ENCODE measurements around the gene PRKCA. TPM values are rescaled to one million over a fixed set of nuclear protein-coding genes. Genes with fewer than 3 reads are reported as not detected.

PRKCA gene
- total and polyA plus RNA-seq, 9 of the 15 experiments (the other 6 are each of a cell fraction or from before 2014, with no cell fraction given) = 3.2 to 33.0 (median 17.8) TPM

GRCh38 chr17:66542129-66542966 is 239.9 kb downstream of the PRKCA start:
- CTCF ChIA-PET (ENCODE audit: low intra/inter-chr PET ratio) = no interaction called here
- BruUV-seq (replicated peaks) = no TSS peak
- in situ Hi-C loops (cut with MboI) (no loop called here), intact Hi-C loops (cut with micrococcal nuclease) (no loop called here)
- Histone ChIP-seq H3K36me3 (ENCODE audit: control insufficient read depth, insufficient read depth, low read length) (no peaks in the 10 kb centered on the region), H2AFZ (ENCODE audit: low read depth, low read length) (no peak overlapping the region), H3K27ac (ENCODE audit: extremely low read depth, low read depth, low read length) (no peak overlapping the region), H3K4me3 (no peak overlapping the region), H3K4me1 (replicated peaks in 1 of 2; ENCODE audit: control insufficient read depth in 2 of 2, insufficient read depth in 2 of 2, low read length in 2 of 2) (peaks cover 4 to 20% of the 10 kb centered on the region in 2 experiments), H3K9me1 (ENCODE audit: control insufficient read depth, insufficient read depth, low read length) (no peaks in the 10 kb centered on the region), H4K20me1 (replicated peaks; ENCODE audit: control insufficient read depth, insufficient read depth, low read length) (peaks cover 35% of the 10 kb centered on the region; the same call in 1 of the 2 replicates), H3K27me3 (ENCODE audit: control insufficient read depth in 2 of 2, insufficient read depth in 2 of 2, low read length in 2 of 2) (no peaks in the 10 kb centered on the region), H3K79me2 (ENCODE audit: control insufficient read depth, insufficient read depth, low read length) (peaks cover 7% of the 10 kb centered on the region; the same call in 1 of the 3 replicates), H3K9me3 (replicated peaks; ENCODE audit: control insufficient read depth, insufficient read depth, low read depth, low read length) (no peaks in the 10 kb centered on the region), H3K4me2 (ENCODE audit: insufficient read depth, low read length) (no peak overlapping the region), H3K9ac (ENCODE audit: insufficient read depth in 1 of 2, low read depth in 2 of 2, low read length in 2 of 2) (no peak overlapping the region)
- ATAC-seq = peak; percentile 71
- peak in 2 of 4 experiments; percentile 17 to 18 for DNase-seq (ENCODE audit: extremely low read depth in 1 of 4, low spot score in 3 of 4)
- POLR2A ChIA-PET = interaction anchor here (1.1 to 1.2 kb wide), 2 partner anchors 8 to 13 kb away, joined by 5 read pairs; no protein-coding TSS in a partner anchor
- TF ChIP-seq CTCFL (IDR thresholded peaks at IDR 0.05; ENCODE audit: borderline replicate concordance, insufficient read depth, low read depth, low read length, poor library complexity, severe bottlenecking) = no peak
- TF ChIP-seq SMARCB1 (IDR thresholded peaks at IDR 0.05; ENCODE audit: insufficient read length, low read depth) = no peak
- TF ChIP-seq ZBTB7A (IDR thresholded peaks at IDR 0.05; ENCODE audit: borderline replicate concordance, control insufficient read depth, low read depth, low read length) = no peak
- no peak for TF ChIP-seq TBL1XR1 (IDR thresholded peaks at IDR 0.05; ENCODE audit: low read length in 2 of 2)
- no peak for TF ChIP-seq KLF10 (CRISPR knock-in tag; IDR thresholded peaks at IDR 0.05)
- no peak for TF ChIP-seq RAD51 (IDR thresholded peaks at IDR 0.05; ENCODE audit: borderline replicate concordance, low read depth)
- no peak for TF ChIP-seq ZNF57 (CRISPR knock-in tag; IDR thresholded peaks at IDR 0.05)
- no peak for TF ChIP-seq POLR3A (IDR thresholded peaks at IDR 0.05; ENCODE audit: borderline replicate concordance, extremely low read depth, insufficient read depth, insufficient read length)
- no peak for TF ChIP-seq XRCC4 (IDR thresholded peaks at IDR 0.05; ENCODE audit: extremely low read depth, insufficient read depth, insufficient read length)
- no peak for TF ChIP-seq KLF16 (IDR thresholded peaks at IDR 0.05)
- TF ChIP-seq ZNF239 (CRISPR knock-in tag; IDR thresholded peaks at IDR 0.05) = no peak
- no peak for TF ChIP-seq NR2C1 (IDR thresholded peaks at IDR 0.05)
- no peak for TF ChIP-seq NR2C1 (tag; IDR thresholded peaks at IDR 0.05)
- TF ChIP-seq MXD1 (CRISPR knock-in tag; IDR thresholded peaks at IDR 0.05; ENCODE audit: borderline replicate concordance, poor library complexity, severe bottlenecking) = no peak
- no peak for TF ChIP-seq ESRRB (CRISPR knock-in tag; IDR thresholded peaks at IDR 0.05; ENCODE audit: borderline replicate concordance)
- WGBS (ENCODE audit: insufficient coverage, low coverage, missing lambda C conversion rate) = 11% methylated on average over 4 of the region's 4 CpGs
- no peak for FAIRE-seq

All from K562 (cell line).